Inferior parietal cortex (tissue), 1 donor: Measurements from ENCODE around the gene FOXS1.
"Not testable (repeated sequence)": the region's sequence is repeated elsewhere in the genome, so short reads cannot be mapped to it uniquely, and the experiment has no call there.

Source experiments
- DNase-seq: peaks from one replicate; pipeline ENCODE4 v3.0.0-alpha.2; 2016; ENCODE audit errors: extremely low spot score

The FOXS1 gene

DNA sequence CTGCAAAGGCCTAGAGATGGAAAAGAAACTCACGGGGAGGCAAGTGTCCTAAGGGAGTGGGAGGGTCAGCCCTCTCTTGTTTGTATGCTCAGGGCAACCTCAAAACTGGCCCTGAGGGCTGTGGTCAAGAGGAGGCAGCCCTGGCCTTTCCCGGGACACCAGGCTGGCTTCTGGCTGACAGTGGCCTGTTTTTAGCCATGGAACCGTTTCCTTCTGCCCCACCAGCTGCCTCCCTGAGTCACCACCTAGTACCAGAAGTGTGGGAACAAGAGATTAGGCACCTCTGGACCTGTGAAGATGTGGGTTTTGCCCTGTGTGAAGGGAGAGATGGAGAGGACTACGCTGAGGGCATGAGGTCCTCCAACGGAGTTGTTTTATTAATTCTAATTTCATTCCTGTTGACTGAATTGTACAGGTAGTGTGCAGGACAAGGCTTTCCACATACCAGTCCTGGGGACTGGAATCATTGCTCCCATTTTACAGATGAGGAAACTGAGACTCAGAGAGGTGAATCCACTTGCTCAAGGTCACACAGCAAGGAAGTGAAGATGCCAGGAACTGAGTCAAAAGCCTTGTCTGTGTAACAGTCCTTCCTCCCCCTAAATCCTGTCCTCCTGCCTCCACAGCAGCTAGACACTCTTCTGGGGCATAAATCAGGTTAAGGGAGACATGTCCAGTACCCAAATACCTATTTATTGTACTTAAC is 5.5 kb downstream of the FOXS1 start:
- no peak for DNase-seq

GRCh38 chr20:31838646-31839292 is 6.6 kb downstream of the FOXS1 start:
- no peak for DNase-seq

- DNase-seq: no peak
Measured at GRCh38 chr20:31837896-31838397, 7.5 kb downstream of the FOXS1 start.

- no peak for DNase-seq
Measured at GRCh38 chr20:31836853-31837608, 8.4 kb downstream of the FOXS1 start.

DNA sequence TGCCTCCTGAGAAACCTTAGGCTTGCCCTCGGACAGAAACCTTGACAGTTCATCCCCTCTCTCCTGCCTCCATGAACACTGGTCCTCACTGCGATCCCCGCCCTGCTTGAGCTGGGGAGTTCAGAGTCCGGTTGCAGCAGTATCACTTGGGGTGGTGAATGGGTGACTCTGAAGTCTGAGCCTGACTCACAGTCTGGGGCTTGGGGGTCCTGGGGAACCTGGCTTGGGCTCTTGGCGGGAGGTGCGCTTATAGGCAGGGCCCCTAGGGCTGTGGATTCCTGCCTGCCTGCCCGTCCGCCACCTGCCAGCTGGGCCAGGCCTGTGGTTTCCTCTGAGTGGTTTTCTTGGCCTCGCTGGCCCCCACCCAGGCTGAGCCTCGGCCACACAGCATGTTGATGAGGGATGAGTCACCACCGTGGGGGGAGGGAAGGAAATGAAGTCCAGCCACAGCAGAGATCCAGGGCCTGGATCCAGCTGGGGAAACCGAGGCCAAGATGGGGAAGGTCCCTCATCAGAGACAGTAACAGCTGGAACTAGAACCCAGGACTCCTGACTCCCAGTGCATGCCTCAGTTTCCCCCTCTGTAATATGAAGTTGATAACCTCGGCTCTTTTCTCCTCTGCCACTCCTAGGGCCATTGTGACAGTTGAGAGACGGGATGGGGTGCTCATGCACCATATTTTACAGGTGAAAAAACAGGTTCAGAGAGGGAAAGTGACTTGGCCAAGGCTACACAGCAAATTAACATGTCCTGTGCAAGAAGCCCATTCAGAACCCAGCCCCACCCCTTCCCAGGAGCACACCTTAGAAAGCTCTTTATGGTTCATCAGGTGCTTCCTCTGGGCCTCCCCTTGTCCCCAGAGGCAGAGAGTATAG is 9.2 kb downstream of the FOXS1 start:
- DNase-seq: peak; percentile 40

- no peak for DNase-seq
Measured at GRCh38 chr20:31835554-31835953, 9.8 kb downstream of the FOXS1 start.

DNA sequence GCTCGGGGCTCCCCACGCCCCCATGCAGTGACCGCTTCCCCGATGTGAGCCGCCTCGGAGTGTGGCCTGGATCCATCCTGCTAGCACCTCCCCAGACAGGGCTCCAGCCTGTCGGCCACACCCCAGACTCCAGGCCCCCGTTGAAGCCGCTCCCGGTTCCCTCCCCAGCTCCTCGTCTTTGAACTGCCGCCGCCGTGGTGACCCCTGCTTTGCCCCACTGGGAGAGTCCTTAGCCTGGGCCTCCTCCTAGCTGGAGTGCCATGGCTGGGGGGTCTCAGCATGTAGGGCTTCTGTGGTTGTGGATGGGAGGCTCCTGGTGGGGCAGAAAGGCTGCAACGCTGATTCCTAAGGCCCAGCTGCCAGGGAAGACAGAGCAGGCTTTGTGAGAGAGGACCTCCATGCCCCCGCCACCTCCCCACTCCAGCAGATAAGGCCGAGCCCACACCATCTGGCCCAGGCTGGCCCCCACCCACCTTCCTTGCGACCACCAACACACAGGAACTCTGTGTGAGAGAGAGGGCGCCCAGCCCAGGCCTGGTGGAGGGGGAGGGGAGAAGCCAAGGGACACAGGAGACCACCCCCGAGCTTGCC is 11.4 kb downstream of the FOXS1 start:
- DNase-seq: no peak

- DNase-seq: peak; percentile 22
Measured at GRCh38 chr20:31833130-31833930, 12.1 kb downstream of the FOXS1 start.

GRCh38 chr20:31831771-31832306 is 13.6 kb downstream of the FOXS1 start:
- no peak for DNase-seq

GRCh38 chr20:31831211-31831610 is 14.2 kb downstream of the FOXS1 start:
- no peak for DNase-seq

DNA sequence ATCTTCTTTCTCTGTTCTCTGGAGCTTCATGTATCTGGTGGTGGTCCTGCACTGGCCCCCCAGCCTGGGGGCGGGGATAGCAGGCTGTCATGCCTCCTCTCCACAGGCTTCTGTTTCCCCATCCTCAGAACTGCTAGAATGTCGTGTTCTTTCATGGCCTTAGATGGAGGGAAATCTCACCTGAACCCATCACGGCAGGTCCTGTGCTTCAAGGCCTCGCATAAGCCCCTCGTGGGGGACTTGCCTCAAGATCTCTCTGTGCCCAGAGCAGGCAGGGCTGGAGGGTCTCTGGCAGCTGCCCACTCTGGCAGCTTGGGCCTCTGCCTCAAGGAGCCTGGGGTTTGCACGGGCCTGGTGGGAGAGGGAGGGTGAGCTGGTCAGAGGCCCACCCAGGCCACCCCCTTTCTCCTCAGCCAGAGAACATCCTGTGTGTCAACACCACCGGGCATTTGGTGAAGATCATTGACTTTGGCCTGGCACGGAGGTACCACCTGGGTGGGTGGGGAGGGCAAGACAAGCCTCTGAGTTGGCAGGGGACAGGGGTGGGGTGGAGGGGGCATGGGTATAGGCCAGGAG is 14.9 kb downstream of the FOXS1 start:
- no peak for DNase-seq

DNA sequence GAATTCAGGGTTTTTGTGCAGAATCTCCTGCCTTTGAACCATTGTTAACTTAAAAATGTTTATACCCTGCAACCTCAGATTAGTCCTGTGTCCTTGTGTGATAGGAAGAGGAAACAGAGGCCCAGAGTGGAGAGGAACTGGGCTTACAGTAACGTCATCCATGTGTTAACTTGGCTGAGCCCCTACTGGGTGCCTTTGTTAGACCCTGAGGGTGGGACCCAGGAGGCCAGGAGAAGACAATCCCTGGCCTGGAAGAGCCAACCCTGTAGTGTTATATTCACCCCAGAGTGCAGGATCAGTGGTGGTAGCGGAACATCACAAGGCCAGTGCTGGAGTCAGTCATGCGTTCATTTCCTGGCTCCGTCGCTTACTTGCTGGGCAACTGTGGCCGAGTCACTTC is 15.7 kb downstream of the FOXS1 start:
- DNase-seq: no peak

- DNase-seq: not testable (repeated sequence)
Measured at GRCh38 chr20:31828016-31828415, 17.4 kb downstream of the FOXS1 start.

DNA sequence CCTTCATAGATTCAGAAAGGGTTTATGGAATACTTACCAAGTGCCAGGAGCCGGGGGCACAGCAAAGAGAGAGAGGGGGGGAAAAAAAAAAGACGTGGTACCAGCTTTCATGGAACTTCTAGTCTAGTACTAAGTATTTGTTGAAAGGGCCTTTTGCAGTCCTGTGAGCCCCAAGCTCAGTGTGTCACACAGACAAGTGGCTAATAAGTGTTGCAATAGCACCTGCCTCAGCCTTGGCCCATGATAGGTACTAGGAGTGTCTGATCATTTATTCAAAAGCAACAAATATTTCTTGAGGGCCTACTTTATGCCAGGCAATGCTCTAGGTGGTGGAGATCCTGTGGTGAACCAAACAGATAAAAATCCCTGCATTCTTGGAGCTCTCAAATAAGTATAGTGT is 18.3 kb downstream of the FOXS1 start:
- DNase-seq: no peak

DNA sequence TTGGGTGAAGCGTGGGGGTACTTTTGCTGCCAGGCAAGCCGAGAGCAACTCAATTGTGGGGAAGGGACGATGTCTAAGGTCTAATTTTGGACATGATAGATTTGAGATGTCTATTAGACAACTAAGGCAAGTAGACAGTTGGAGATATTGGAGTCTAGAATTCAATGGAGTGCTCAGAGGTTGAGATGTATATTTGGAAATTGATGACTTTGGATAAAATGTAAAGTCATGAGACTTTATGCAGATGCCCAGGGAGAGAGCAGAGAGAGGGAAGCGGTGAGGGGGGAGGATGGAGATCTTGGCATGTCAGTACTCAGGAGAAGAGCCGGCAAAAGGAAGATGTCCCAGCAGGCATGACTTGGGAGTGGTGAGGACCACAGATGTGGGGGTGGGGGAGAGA is 19.3 kb downstream of the FOXS1 start:
- DNase-seq: no peak

DNA sequence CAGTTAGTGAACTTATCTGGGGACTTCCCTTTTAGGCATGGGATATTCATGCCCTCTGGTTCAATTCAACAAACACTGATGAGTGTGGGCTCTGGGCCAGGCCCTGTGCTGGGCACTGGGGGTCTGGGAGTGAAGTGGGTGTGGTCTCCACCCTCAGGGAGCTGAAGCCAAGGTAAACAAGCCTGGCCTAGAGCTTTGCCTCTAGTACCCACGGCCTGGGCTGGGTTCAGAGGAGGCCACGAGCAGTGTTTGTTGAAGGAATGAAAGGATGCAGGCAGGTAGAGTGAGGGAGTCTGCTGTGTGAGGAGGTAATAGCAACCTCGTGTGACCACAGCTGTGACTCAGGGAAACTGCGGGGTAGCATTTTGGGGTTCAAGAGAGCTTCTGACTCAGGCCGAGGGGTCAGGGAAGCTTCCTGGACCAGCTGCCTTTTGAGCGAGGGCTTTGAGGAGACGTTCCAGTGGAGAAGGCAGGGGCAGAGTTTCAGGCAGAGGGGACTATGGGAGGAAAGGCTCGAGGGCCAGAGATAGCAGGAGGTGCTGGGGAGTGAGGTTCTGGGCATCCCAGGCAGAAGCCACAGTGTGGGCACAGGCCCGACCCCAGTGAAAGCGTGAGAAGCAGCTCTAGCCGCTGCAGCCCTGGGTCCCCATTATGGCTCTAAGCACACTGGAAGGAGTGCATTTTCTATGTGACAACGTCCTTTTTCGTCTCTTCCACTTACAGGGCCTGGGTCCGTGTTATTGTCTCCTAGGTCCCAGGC is 20.7 kb downstream of the FOXS1 start:
- no peak for DNase-seq

GRCh38 chr20:31824125-31824485 is 21.3 kb downstream of the FOXS1 start:
- DNase-seq: no peak

DNA sequence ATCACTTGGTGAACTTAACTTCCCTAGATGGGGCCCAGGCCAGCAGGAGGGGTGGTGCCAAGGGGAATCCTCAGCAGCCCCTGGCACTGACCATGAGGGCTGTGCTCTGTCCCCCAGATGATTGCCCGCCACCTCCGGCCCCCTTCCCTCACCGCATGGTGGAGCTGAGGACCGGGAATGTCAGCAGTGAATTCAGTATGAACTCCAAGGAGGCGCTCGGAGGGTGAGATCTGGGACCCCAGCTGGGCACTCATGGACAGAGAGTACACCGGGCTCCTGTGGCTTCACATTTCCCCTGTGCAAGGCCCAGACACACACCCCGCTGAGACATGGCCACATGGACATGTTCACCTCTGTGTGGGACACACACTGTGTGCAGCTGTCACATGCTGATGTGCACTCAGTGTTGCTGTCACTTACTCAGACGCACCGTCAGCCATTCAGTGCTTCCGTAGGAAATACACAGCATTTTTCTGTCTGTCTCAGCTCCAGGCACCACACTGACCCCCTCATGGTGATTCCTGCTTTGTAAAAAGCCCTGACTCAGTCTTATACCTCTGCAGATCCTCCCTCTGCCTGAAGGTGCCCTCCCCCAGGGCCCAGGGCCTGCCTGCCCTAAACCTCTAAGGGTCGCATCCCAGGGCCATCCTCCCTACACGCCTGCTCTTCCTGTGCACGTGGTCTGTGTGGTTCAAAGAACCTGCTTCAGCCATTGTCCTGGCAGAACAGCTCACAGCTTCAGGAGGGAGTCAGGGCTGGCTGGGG is 21.9 kb downstream of the FOXS1 start:
- no peak for DNase-seq
